Measurements from ENCODE around the gene JPT2.

The JPT2 gene

GRCh38 chr16:1653023-1653422 lies 25.1 kb upstream of the JPT2 start:
- DNase-seq: no peak

GRCh38 chr16:1654505-1655268 lies 23.4 kb upstream of the JPT2 start:
- no peak for DNase-seq

GRCh38 chr16:1655269-1655807 lies 22.7 kb upstream of the JPT2 start:
- DNase-seq: no peak

GRCh38 chr16:1655909-1656807 lies 21.9 kb upstream of the JPT2 start:
- no peak for DNase-seq

- DNase-seq: no peak
Measured at GRCh38 chr16:1656808-1657617, 21.1 kb upstream of the JPT2 start.

- no peak for DNase-seq
Measured at GRCh38 chr16:1657841-1658240, 20.2 kb upstream of the JPT2 start.

GRCh38 chr16:1659031-1659430 lies 19.0 kb upstream of the JPT2 start:
- DNase-seq: no peak

GRCh38 chr16:1661826-1662225 lies 16.3 kb upstream of the JPT2 start:
- DNase-seq: no peak

- DNase-seq: no peak
Measured at GRCh38 chr16:1662543-1662942, 15.5 kb upstream of the JPT2 start.

GRCh38 chr16:1665829-1666228 lies 12.2 kb upstream of the JPT2 start:
- DNase-seq: no peak

GRCh38 chr16:1666316-1666715 lies 11.8 kb upstream of the JPT2 start:
- DNase-seq: no peak

- no peak for DNase-seq
Measured at GRCh38 chr16:1667271-1667670, 10.8 kb upstream of the JPT2 start.

- DNase-seq: no peak
Measured at GRCh38 chr16:1667916-1668315, 10.2 kb upstream of the JPT2 start.

GRCh38 chr16:1668612-1669319 lies 9.3 kb upstream of the JPT2 start:
- no peak for DNase-seq

- DNase-seq: no peak
Measured at GRCh38 chr16:1669698-1670097, 8.4 kb upstream of the JPT2 start.

GRCh38 chr16:1670371-1670770 lies 7.7 kb upstream of the JPT2 start:
- DNase-seq: no peak

- no peak for DNase-seq
Measured at GRCh38 chr16:1670866-1671265, 7.2 kb upstream of the JPT2 start.

GRCh38 chr16:1673424-1674151 lies 4.5 kb upstream of the JPT2 start:
- DNase-seq: no peak

GRCh38 chr16:1674306-1674705 lies 3.8 kb upstream of the JPT2 start:
- DNase-seq: no peak

GRCh38 chr16:1674751-1675664 lies 3.1 kb upstream of the JPT2 start:
- DNase-seq: no peak

- DNase-seq: no peak
Measured at GRCh38 chr16:1676661-1677060, 1.4 kb upstream of the JPT2 start.

Data from CD4-positive, alpha-beta T cell treated with Interleukin-4 for 1 hour (primary cell).